Psoas muscle (tissue), 8 donors: ENCODE measurements around the gene ZNF346. TPM values are rescaled to one million over a fixed set of nuclear protein-coding genes. Genes with fewer than 3 reads are reported as not detected.
"Not testable (repeated sequence)": the region's sequence is repeated elsewhere in the genome, so short reads cannot be mapped to it uniquely, and the experiment has no call there.

Experiments
- ATAC-seq, 4 donors: fragments of 200-7000 bp; cut with Tn5 transposase; one replicate each; pipeline ENCODE4 v1.9.1; 2020; ENCODE audit warnings: moderate library complexity in 3 of 4, mild to moderate bottlenecking in 2 of 4
- DNase-seq, 2 donors: peaks; one replicate each; pipeline ENCODE4 v3.0.0-alpha.2; 2020
- H3K27ac ChIP-seq: fragments of 200-600 bp; one replicate; pipeline ENCODE4 v1.8.0; 2022
- H3K27me3 ChIP-seq, 3 donors: fragments of 200-600 bp in 1 of 3; one replicate each; pipeline versions ENCODE4 v1.6.1 to v1.8.0; 2013 to 2022; ENCODE audit warnings: low read length in 2 of 3, mild to moderate bottlenecking in 2 of 3, moderate library complexity in 1 of 3; ENCODE audit not compliant: insufficient read depth in 3 of 3
- H3K36me3 ChIP-seq, 2 donors: fragments of 200-600 bp in 1 of 2; one replicate each; pipeline versions ENCODE4 v1.6.1 to v1.8.0; 2013 to 2022; ENCODE audit warnings: low read depth in 1 of 2, mild to moderate bottlenecking in 1 of 2, moderate library complexity in 1 of 2; ENCODE audit not compliant: insufficient read depth in 1 of 2
- H3K4me1 ChIP-seq: fragments of 200-600 bp; one replicate; pipeline ENCODE4 v1.8.0; 2022
- H3K4me3 ChIP-seq: fragments of 200-600 bp; one replicate; pipeline ENCODE4 v1.8.0; 2022; ENCODE audit warnings: mild to moderate bottlenecking
- H3K9me3 ChIP-seq: fragments of 200-600 bp; one replicate; pipeline ENCODE4 v1.8.0; 2022
- CTCF ChIP-seq: fragments of 200-600 bp; IDR thresholded peaks from one replicate; pipeline ENCODE4 v1.8.0; 2022; ENCODE audit warnings: antibody characterized with exemption
- WGBS, 3 donors: extraction: QIAGEN DNeasy Blood & Tissue Kit; methylation state at CpG; one replicate each; pipeline versions ENCODE4 v1.1.6 to v1.1.7; 2013; 5-methylcytosine and 5-hydroxymethylcytosine counted together
- intact Hi-C, 2 donors: fragments of 100-400 bp; cut with DNase I; formaldehyde crosslinking; loops; one replicate each; pipeline versions ENCODE4 v1.11.0 to v1.14.2; 2022
- polyA plus RNA-seq, 3 donors: library from polyadenylated mRNA; stranded (reverse); fragments of 200-250 nt; gene quantifications; one replicate each; pipeline ENCODE4 v1.2.3, GENCODE V29; 2013
- total RNA-seq, 4 donors: library from RNA; stranded (reverse); fragmentation: NEBNext Ultra II Directional in 2 of 4; extraction: Animal tissue kit (Norgen Biotek cat#: 25700) in 2 of 4; gene quantifications; one replicate each; pipeline versions ENCODE4 v1.2.1 to v1.2.4, GENCODE V29; 2021 to 2023
- donor health status: healthy with polysubstance abuse.
- donor health status: DM: no; HTN: no; CAD: no; lungs with moderate emphysema.
- donor health status: Bipolar disorder and iron deficiency.
- donor health status: healthy.
- donor health status: DM: yes; HTN: yes; CAD: no.
- donor health status: DM: no; HTN: no; CAD: no.
- donor health status: DM: no; HTN: no; CAD: no.
- donor health status: DM: yes; HTN: yes; CAD: no.

The ZNF346 gene
- total and polyA plus RNA-seq, 7 donors = 3.5 to 8.3 (median 6.7) TPM

- Histone ChIP-seq H3K27me3 (no peaks in the 10 kb centered on the region), H3K4me3 (no peak overlapping the region), H3K9me3 (no peaks in the 10 kb centered on the region), H3K36me3 (no peaks in the 10 kb centered on the region), H3K27ac (no peak overlapping the region), H3K4me1 (peaks cover 13% of the 10 kb centered on the region)
- intact Hi-C loops = no loop called here
- no peak for DNase-seq
- ATAC-seq = no peak
- no peak for TF ChIP-seq CTCF
- WGBS, 3 donors = 95 to 100% (median 97%) methylated on average over 3 of the region's 3 CpGs
Observed at GRCh38 chr5:176995122-176995490, 27.4 kb upstream of the ZNF346 start.

GRCh38 chr5:176995896-176996767 is 26.4 kb upstream of the ZNF346 start:
- H3K4me1 ChIP-seq = peaks cover 13% of the 10 kb centered on the region
- H3K9me3 ChIP-seq = no peaks in the 10 kb centered on the region
- ATAC-seq = no peak
- H3K4me3 ChIP-seq = no peak overlapping the region
- no peak for DNase-seq
- H3K36me3 ChIP-seq = no peaks in the 10 kb centered on the region
- WGBS, 3 donors = 56 to 60% (median 57%) methylated on average over 4 of the region's 4 CpGs
- TF ChIP-seq CTCF = no peak
- peak overlapping the region; percentile 36 for H3K27ac ChIP-seq
- intact Hi-C loops = no loop called here
- H3K27me3 ChIP-seq = no peaks in the 10 kb centered on the region

- 81 to 91% (median 86%) methylated on average over 5 of the region's 5 CpGs for WGBS, 3 donors
- Histone ChIP-seq H3K27me3 (no peaks in the 10 kb centered on the region), H3K4me1 (peaks cover 13% of the 10 kb centered on the region), H3K36me3 (no peaks in the 10 kb centered on the region), H3K9me3 (no peaks in the 10 kb centered on the region), H3K27ac (peak overlapping the region; percentile 36), H3K4me3 (no peak overlapping the region)
- ATAC-seq (peak in 1 of 4 donors; percentile 32), DNase-seq (no peak)
- TF ChIP-seq CTCF = no peak
- intact Hi-C loops = no loop called here
Observed at GRCh38 chr5:176996780-176997179, 25.7 kb upstream of the ZNF346 start.

GRCh38 chr5:176998828-176999227 is 23.7 kb upstream of the ZNF346 start:
- Histone ChIP-seq H3K36me3 (no peaks in the 10 kb centered on the region), H3K27ac (no peak overlapping the region), H3K4me3 (no peak overlapping the region), H3K27me3 (no peaks in the 10 kb centered on the region), H3K4me1 (peaks cover 24% of the 10 kb centered on the region), H3K9me3 (no peaks in the 10 kb centered on the region)
- WGBS, 3 donors = 95 to 98% (median 96%) methylated on average over 5 of the region's 5 CpGs
- no peak for ATAC-seq
- no peak for TF ChIP-seq CTCF
- intact Hi-C loops = no loop called here
- DNase-seq = no peak

GRCh38 chr5:176999526-176999925 is 23.0 kb upstream of the ZNF346 start:
- H3K27ac ChIP-seq, H3K4me3 ChIP-seq, H3K9me3 ChIP-seq, ATAC-seq, DNase-seq, intact Hi-C loops, H3K27me3 ChIP-seq, H3K36me3 ChIP-seq: not testable (repeated sequence)
- peaks cover 30% of the 10 kb centered on the region for H3K4me1 ChIP-seq
